Measurements from ENCODE around the gene TMEM82. TPM values are rescaled to one million over a fixed set of nuclear protein-coding genes. Genes with fewer than 3 reads are reported as not detected.

TMEM82 gene
- total RNA-seq, 6 experiments from 2014 or later: 15.8 to 33.5 (median 19.1) TPM

GRCh38 chr1:15708486-15709137 is 33.7 kb upstream of the TMEM82 start:
- intact Hi-C loops (cut with DNase I): no loop called here
- Histone ChIP-seq H3K36me3 (no peaks in the 10 kb centered on the region), H3K27ac (no peak overlapping the region), H3K9me3 (no peaks in the 10 kb centered on the region), H3K4me3 (no peak overlapping the region), H3K4me1 (peaks cover 0 to 5% (median 1%) of the 10 kb centered on the region in 4 donors), H3K27me3 (no peaks in the 10 kb centered on the region)
- ATAC-seq (no peak), DNase-seq (no peak)
- WGBS (ENCODE audit: insufficient coverage, low coverage, low lambda C conversion rate, missing lambda C conversion rate): 85% methylated on average over 15 of the region's 15 CpGs
- TF ChIP-seq POLR2A (IDR thresholded peaks at IDR 0.05) (no peak), CTCF (IDR thresholded peaks at IDR 0.05) (no peak)

- DNase-seq: no peak
- Histone ChIP-seq H3K36me3 (no peaks in the 10 kb centered on the region), H3K4me3 (no peak overlapping the region), H3K4me1 (no peaks in the 10 kb centered on the region), H3K27ac (no peak overlapping the region), H3K27me3 (no peaks in the 10 kb centered on the region), H3K9me3 (no peaks in the 10 kb centered on the region)
- TF ChIP-seq CTCF (IDR thresholded peaks at IDR 0.05): no peak
- no peak for ATAC-seq
- intact Hi-C loops (cut with DNase I): no loop called here
- WGBS (ENCODE audit: insufficient coverage, low coverage, low lambda C conversion rate, missing lambda C conversion rate): 100% methylated on average over 4 of the region's 4 CpGs
These were observed 33.1 kb upstream of the TMEM82 start for GRCh38 chr1:15709226-15709625.

- 81% methylated on average over 4 of the region's 4 CpGs for WGBS (ENCODE audit: insufficient coverage, low coverage, low lambda C conversion rate, missing lambda C conversion rate)
- H3K4me3 ChIP-seq: no peak overlapping the region
- peaks cover 0 to 10% (median under 1%) of the 10 kb centered on the region in 4 donors for H3K36me3 ChIP-seq
- H3K9me3 ChIP-seq: no peaks in the 10 kb centered on the region
- DNase-seq (no peak), ATAC-seq (no peak)
- peaks cover 0 to 2% (median 0%) of the 10 kb centered on the region in 4 donors for H3K4me1 ChIP-seq
- no peak for TF ChIP-seq CTCF (IDR thresholded peaks at IDR 0.05)
- no peak for TF ChIP-seq POLR2A (IDR thresholded peaks at IDR 0.05)
- intact Hi-C loops (cut with DNase I): no loop called here
- no peaks in the 10 kb centered on the region for H3K27me3 ChIP-seq
- H3K27ac ChIP-seq: no peak overlapping the region
These were observed 30.1 kb upstream of the TMEM82 start for GRCh38 chr1:15712168-15712567.

GRCh38 chr1:15714406-15715136 is 27.7 kb upstream of the TMEM82 start:
- peaks cover 0 to 11% (median under 1%) of the 10 kb centered on the region in 4 donors for H3K36me3 ChIP-seq
- H3K9me3 ChIP-seq: no peaks in the 10 kb centered on the region
- 73% methylated on average over 3 of the region's 4 CpGs for WGBS (ENCODE audit: insufficient coverage, low coverage, low lambda C conversion rate, missing lambda C conversion rate)
- ATAC-seq (no peak), DNase-seq (no peak)
- no peak overlapping the region for H3K27ac ChIP-seq
- TF ChIP-seq CTCF (IDR thresholded peaks at IDR 0.05) (no peak), POLR2A (IDR thresholded peaks at IDR 0.05) (no peak)
- H3K4me1 ChIP-seq: peaks cover 0 to 21% (median 11%) of the 10 kb centered on the region in 4 donors
- H3K4me3 ChIP-seq: no peak overlapping the region
- intact Hi-C loops (cut with DNase I): no loop called here
- no peaks in the 10 kb centered on the region for H3K27me3 ChIP-seq

All from right lobe of liver (tissue), 6 donors.